Measurements from ENCODE around the gene SORBS2.
"Not testable (repeated sequence)": the region's sequence is repeated elsewhere in the genome, so short reads cannot be mapped to it uniquely, and the experiment has no call there.

SORBS2 gene

GRCh38 chr4:185811509-185812364 lies at the start of gene SORBS2:
SORBS2 (minus strand) TSS chr4:185812194; CDS start chr4:185690571, 121,623 bp downstream.
- no peak for TF ChIP-seq CTCF (IDR thresholded peaks at IDR 0.05; ENCODE audit: borderline replicate concordance, insufficient read depth, low read depth, low read length)
- H3K4me3 ChIP-seq (ENCODE audit: low read depth, low read length), result peak within 1 kb of the TSS; percentile 17

GRCh38 chr4:185859111-185859510 lies 47.1 kb upstream of the SORBS2 start:
- no peak overlapping the region for H3K4me3 ChIP-seq (ENCODE audit: low read depth, low read length)
- TF ChIP-seq CTCF (IDR thresholded peaks at IDR 0.05; ENCODE audit: borderline replicate concordance, insufficient read depth, low read depth, low read length), result no peak

GRCh38 chr4:185857561-185857960 lies 45.6 kb upstream of the SORBS2 start:
- H3K4me3 ChIP-seq (ENCODE audit: low read depth, low read length), result not testable (repeated sequence)

GRCh38 chr4:185853841-185854240 lies 41.8 kb upstream of the SORBS2 start:
- H3K4me3 ChIP-seq (ENCODE audit: low read depth, low read length), result no peak overlapping the region
- TF ChIP-seq CTCF (IDR thresholded peaks at IDR 0.05; ENCODE audit: borderline replicate concordance, insufficient read depth, low read depth, low read length), result no peak

GRCh38 chr4:185852961-185853360 lies 41.0 kb upstream of the SORBS2 start:
- no peak for TF ChIP-seq CTCF (IDR thresholded peaks at IDR 0.05; ENCODE audit: borderline replicate concordance, insufficient read depth, low read depth, low read length)
- H3K4me3 ChIP-seq (ENCODE audit: low read depth, low read length), result no peak overlapping the region

GRCh38 chr4:185849664-185850550 lies 37.9 kb upstream of the SORBS2 start:
- H3K4me3 ChIP-seq (ENCODE audit: low read depth, low read length), result no peak overlapping the region
- TF ChIP-seq CTCF (IDR thresholded peaks at IDR 0.05; ENCODE audit: borderline replicate concordance, insufficient read depth, low read depth, low read length), result no peak

- no peak for TF ChIP-seq CTCF (IDR thresholded peaks at IDR 0.05; ENCODE audit: borderline replicate concordance, insufficient read depth, low read depth, low read length)
- H3K4me3 ChIP-seq (ENCODE audit: low read depth, low read length), result no peak overlapping the region
Observed at GRCh38 chr4:185847352-185848097, 35.5 kb upstream of the SORBS2 start.
